Activated T-helper 2 cell treated with anti-CD3 and anti-CD28 coated beads, Interferon-gamma antibody, Interleukin-2, Interleukin-4, amounts not matched to agents 10 μg/mL and 5 μg/mL and 100 μg/mL, durations not matched to agents 14 hours and 24 hours and 36 hours (primary cell): ENCODE results near the gene SPATA6L. TPM values are rescaled to one million over a fixed set of nuclear protein-coding genes. Genes with fewer than 3 reads are reported as not detected.

Experiments used
- DNase-seq: peaks from one replicate; pipeline ENCODE4 v3.0.0; 2021; ENCODE audit warnings: low spot score
- H3K27ac Mint-ChIP-seq: one replicate; pipeline ENCODE4 v1.8.0; 2021; ENCODE audit warnings: mixed read lengths
- H3K27me3 Mint-ChIP-seq: one replicate; pipeline ENCODE4 v1.8.0; 2021; ENCODE audit warnings: low read depth, mixed read lengths
- H3K36me3 Mint-ChIP-seq: one replicate; pipeline ENCODE4 v1.8.0; 2021; ENCODE audit warnings: low read depth, mixed read lengths
- H3K4me1 Mint-ChIP-seq: one replicate; pipeline ENCODE4 v1.8.0; 2021; ENCODE audit warnings: low read depth, mixed read lengths
- H3K4me3 Mint-ChIP-seq: one replicate; pipeline ENCODE4 v1.8.0; 2021; ENCODE audit warnings: low read depth, mild to moderate bottlenecking, moderate library complexity, mixed read lengths
- H3K9me3 Mint-ChIP-seq: one replicate; pipeline ENCODE4 v1.8.0; 2021; ENCODE audit warnings: mixed read lengths
- intact Hi-C: fragments of 100-400 bp; cut with micrococcal nuclease; formaldehyde crosslinking; loops from one replicate; pipeline ENCODE4 v1.15.1; 2023
- total RNA-seq: library from RNA; stranded (reverse); gene quantifications from 2 replicates; pipeline ENCODE4 v1.2.3, GENCODE V29; 2022

Gene SPATA6L
- total RNA-seq, 1 donor from 2014 or later = 0.68 TPM

DNA sequence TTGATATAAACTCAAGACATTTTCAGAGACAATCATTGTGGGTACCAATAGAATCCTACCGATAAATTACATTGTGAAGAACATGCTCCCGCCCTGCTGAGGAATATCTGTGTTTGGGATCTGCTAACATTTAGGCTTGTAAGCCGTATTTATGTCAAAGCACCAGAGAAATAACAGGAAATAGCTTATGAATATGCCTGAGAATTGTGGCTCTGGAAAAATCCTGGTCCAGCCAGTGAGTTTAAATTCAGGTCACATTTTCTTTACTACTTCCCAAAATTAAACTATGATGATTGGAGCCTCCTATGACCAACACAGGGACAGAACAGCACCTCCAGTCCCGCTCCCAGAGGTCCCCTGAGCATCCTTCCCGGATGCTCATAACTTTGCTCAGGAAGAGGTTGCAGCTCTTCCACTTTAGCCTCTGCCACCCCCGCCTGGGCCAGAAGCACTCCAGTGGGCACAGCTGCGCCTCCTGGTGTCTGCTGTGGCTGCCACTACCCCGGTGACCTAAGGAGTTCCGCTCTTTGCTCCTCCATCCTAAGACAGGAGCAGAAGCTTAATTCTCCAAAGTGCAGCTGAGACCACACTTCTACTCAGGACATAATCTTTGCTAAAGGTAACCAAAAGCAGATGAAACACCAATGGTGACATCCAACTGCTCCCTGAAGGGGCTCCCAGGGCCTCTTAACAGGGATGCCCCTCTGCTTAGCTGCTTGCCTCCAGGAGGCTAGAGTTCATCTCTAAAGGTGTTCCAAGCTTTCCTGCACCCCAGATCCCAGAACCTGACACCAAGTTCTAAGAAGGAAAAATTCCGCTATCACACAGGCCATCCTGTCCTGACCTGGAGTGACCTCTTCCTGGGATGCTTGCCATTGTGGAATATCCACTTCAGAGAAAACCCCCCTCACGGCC is 117.2 kb downstream of the SPATA6L start:
- intact Hi-C loops = no loop called here
- DNase-seq = no peak
- Mint-ChIP-seq H3K9me3 (no peaks in the 10 kb centered on the region), H3K36me3 (no peaks in the 10 kb centered on the region), H3K4me3 (no peak overlapping the region), H3K4me1 (peaks cover 6% of the 10 kb centered on the region), H3K27ac (no peak overlapping the region), H3K27me3 (no peaks in the 10 kb centered on the region)

Other genes starting within 250 kb of the SPATA6L start
- gene SLC1A1, start 176.0 kb downstream of the SPATA6L start, total RNA-seq = 0.14 TPM in 1 of 2 replicates, not detected in the other
- gene PLPP6, start 4.2 kb downstream of the SPATA6L start, total RNA-seq = 4.8 and 5.9 TPM in 2 replicates
- 10.0 and 10.2 TPM in 2 replicates for gene CDC37L1, start 13.1 kb upstream of the SPATA6L start, total RNA-seq
- gene AK3, start 74.7 kb upstream of the SPATA6L start, total RNA-seq = 33.9 and 34.5 TPM in 2 replicates
- 34.5 and 36.3 TPM in 2 replicates for gene RCL1, start 126.5 kb upstream of the SPATA6L start, total RNA-seq